T-helper 2 cell treated with Interferon-gamma antibody and Interleukin-4, amounts not matched to agents 100 ng/mL and 5 ng/mL, for 36 hours (primary cell): ENCODE results near the gene ZMYM3. TPM values are rescaled to one million over a fixed set of nuclear protein-coding genes. Genes with fewer than 3 reads are reported as not detected.
"Not testable (repeated sequence)": the region's sequence is repeated elsewhere in the genome, so short reads cannot be mapped to it uniquely, and the experiment has no call there.

Source experiments
- intact Hi-C: fragments of 100-400 bp; cut with micrococcal nuclease; formaldehyde crosslinking; loops from one replicate; pipeline ENCODE4 v1.15.1; 2023
- total RNA-seq: library from RNA; stranded (reverse); gene quantifications from 2 replicates; pipeline ENCODE4 v1.2.3, GENCODE V29; 2022

ZMYM3 gene
- 20.9 and 21.8 TPM in 2 replicates for total RNA-seq

- intact Hi-C loops = loop anchor here (1.0 to 5.0 kb wide), 4 partner anchors 29 to 238 kb away; partner anchors contain the start of genes NONO and TAF1
Measured at GRCh38 chrX:71254092-71254963, at the start of gene ZMYM3. Gene ZMYM3 (minus strand): TSS chrX:71254140. CDS start chrX:71253255, 885 bp downstream.

GRCh38 chrX:71302461-71303213, 48.7 kb upstream of the ZMYM3 start:
- intact Hi-C loops = no loop called here

GRCh38 chrX:71301195-71301924, 47.4 kb upstream of the ZMYM3 start, which contains the start of gene ITGB1BP2:
Gene ITGB1BP2 (plus strand): TSS chrX:71301750. CDS start chrX:71301807, 57 bp downstream.
- intact Hi-C loops = no loop called here

DNA sequence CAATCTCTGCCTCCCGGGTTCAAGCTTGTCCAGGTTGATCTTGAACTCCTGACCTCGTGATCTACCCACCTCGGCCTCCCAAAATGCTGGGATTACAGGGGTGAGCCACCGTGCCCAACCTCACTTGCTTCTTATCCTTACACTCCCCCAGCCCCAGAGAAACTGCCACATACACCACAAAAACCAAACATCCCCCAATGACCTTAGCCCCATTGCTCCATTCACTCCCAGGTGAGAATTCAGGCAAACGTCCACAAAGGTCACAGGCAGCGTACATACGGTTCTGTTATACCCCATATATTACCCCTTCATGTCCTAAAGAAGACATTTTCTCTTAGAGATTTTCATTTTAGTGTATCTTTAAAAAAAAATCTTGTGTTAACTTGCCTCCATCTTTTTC, 46.6 kb upstream of the ZMYM3 start:
- intact Hi-C loops = not testable (repeated sequence)

DNA sequence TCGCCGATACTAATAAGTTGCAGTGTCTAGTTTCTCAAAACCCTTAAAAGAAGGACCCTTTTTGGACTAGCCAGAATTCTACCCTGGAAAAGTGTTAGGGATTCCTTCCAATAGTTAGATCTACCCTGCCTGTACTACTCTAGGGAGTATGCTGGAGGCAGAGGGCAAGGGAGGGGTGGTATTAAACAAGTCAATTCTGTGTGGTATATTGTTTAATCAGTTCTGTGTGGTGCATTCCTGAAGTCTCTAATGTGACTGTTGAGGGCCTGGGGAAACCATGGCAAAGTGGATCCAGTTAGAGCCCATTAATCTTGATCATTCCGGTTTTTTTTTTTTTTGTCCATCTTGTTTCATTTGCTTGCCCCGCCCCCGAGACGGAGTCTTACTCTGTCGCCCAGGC, 46.1 kb upstream of the ZMYM3 start:
- intact Hi-C loops = not testable (repeated sequence)

DNA sequence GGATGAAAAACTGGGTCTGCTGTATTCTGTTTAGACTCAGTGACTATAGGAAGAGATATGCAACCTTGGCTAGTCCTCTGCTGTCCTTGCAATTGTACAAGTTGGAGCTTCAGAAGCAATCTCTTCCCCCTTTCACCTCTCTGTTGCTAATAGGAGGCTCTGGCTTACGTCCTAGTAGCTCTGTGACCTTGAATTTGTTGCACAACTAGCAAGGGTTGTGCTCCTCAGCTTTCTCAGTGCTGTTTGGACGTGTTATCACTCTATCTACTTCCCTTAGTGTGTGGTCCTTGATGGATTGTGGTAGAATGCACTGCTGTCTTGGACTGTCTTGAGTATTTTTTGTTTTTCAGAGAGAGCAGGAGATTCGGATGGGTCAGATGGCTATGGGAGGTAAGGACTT, 44.2 kb upstream of the ZMYM3 start:
- intact Hi-C loops = no loop called here

DNA sequence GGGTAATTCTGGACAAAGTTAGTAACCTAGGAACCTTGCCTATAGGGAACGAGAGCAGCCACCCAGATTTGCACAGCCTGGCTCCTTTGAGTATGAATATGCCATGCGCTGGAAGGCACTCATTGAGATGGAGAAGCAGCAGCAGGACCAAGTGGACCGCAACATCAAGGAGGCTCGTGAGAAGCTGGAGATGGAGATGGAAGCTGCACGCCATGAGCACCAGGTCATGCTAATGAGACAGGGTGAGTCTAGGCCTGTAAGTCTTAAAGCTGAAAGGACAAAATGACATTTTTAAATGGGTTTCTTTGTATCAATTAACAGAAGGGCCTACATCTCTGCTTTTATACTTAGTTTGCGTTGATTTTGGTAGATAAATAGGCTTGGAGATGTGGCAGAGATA, 42.9 kb upstream of the ZMYM3 start:
- intact Hi-C loops = no loop called here

DNA sequence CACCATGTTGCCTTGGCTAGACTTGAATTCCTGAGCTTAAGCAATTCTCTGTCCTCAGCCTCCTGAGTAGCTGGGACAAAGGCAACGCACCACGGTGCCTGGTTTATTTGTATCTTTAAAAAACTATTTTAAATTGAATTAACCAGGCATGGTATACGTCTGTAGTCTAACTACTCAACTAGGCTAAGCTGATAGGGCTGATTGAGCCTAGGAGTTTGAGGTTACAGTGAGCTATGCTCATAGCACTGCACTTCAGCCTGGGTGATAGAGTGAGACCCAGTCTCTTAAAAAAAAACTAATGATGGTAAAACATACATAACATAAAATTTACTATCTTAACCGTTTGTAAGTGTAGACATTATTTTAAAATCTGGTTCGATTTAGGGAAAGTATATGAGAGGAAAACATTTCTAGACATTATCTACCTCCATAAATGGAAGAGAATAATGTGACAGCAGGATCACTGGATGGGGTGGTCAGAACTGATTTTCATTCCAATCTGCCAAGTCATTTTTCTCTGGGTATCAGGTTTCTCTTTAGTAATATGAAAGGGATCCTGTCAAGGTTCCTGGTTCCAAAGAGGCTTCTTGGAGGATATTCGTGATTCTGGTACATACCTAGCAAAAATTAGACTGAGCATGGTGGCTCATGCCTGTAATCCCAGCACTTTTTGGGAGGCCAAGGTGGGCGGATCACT, 38.9 kb upstream of the ZMYM3 start:
- intact Hi-C loops = no loop called here

- intact Hi-C loops = no loop called here
Measured at GRCh38 chrX:71291381-71291780, 37.4 kb upstream of the ZMYM3 start.

- intact Hi-C loops = no loop called here
Measured at GRCh38 chrX:71285929-71286328, 32.0 kb upstream of the ZMYM3 start.

GRCh38 chrX:71283403-71284143, 29.6 kb upstream of the ZMYM3 start, which contains the start of gene NONO:
Gene NONO (plus strand): TSS chrX:71283635. CDS start chrX:71290638, 7,003 bp downstream.
- intact Hi-C loops = loop anchor here (1.0 to 5.0 kb wide), 7 partner anchors 29 to 249 kb away; partner anchors contain the start of genes FOXO4, IL2RG, TAF1 and ZMYM3

DNA sequence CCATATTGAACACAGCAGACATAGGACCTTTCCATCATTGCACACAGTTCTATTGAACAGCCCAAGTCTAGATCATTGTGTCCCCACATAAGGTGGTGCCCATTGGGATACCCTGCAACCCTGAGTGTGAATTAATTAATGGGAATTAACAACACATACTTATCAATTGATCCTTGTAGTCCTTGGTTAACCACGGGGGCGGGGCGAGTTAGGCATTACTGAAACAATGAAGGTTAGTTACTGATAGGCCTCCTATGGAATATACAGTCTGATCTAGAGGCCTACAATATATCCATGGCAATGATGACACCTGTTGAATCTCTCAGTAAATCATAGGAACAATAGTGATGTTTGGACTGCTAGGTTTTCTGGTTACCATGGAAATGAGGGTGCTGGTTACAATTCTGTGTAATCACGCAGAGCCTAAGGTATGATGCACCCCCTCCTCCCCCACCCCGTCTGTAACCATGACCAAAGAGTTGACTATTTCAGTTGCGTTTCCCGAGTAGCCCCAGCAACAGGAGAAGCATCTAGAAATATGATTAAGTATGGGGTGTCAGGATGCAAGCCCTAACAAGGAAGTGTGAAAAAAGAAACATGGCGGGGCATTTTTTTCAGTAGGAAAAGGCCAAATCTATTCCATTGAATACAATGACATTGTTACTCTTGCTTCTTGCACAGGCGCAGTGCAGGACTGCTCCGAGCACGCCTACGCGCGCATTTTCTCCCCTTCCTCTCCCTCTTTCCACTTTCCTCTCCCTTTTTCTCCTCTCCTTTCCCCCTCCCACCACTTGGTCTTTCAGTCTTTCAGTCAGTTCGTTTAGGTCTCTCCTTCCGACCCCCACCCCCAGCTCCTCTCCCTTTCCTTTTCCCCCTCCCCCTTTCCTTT, 28.8 kb upstream of the ZMYM3 start:
- intact Hi-C loops = loop anchor here (1.0 to 5.0 kb wide), 7 partner anchors 28 to 250 kb away; partner anchors contain the start of genes FOXO4, IL2RG, TAF1 and ZMYM3

DNA sequence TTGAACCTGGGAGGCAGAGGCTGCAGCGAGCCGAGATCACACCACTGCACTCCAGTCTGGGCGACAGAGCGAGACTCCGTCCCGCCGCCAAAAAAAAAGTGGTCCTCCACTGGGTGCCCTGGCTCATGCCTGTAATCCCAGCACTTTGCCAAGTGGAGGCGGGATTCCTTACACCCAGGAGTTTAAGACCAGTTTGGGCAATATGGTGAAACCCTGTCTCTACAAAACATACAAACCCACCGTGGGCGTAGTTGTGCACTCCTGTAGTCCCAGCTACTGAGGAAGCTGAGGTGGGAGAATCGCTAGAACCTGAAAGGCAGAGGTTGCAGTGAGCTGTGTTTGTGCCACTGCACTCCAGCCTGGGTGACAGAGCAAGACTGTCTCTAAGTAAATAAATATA, 27.4 kb upstream of the ZMYM3 start:
- intact Hi-C loops = loop anchor here (5.0 kb wide), 3 partner anchors 99 to 184 kb away; partner anchors contain the start of genes FOXO4 and IL2RG

DNA sequence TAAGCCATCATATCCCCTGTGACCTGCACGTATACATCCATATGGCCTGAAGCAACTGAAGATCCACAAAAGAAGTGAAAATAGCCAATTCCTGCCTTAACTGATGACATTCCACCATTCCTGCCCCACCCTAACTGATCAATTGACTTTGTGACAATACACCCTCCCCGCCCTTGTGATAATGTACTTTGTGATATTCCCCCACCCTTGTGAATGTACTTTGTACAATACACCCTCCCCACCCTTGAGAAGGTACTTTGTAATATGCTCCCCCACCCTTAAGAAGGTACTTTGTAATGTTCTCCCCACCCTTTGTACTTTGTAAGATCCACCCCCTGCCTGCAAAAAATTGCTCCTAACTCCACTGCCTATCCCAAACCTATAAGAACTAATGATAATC, 18.4 kb upstream of the ZMYM3 start:
- intact Hi-C loops = not testable (repeated sequence)

GRCh38 chrX:71269801-71270395, 16.0 kb upstream of the ZMYM3 start:
- intact Hi-C loops = no loop called here

DNA sequence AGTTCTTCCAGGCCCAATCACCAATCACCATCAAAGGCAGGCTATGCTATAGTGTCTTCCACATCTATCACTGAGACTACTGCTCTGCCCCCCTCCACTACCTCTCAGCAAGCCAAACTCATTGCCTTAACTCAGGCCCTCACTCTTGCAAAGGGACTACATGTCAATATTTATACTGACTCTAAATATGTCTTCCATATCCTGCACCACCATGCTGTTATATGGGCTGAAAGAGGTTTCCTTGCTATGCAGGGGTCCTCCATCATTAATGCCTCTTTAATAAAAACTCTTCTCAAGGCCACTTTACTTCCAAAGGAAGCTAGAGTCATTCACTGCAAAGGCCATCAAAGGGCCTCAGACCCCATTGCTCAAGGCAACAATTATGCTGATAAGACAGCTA, 14.7 kb upstream of the ZMYM3 start:
- intact Hi-C loops = not testable (repeated sequence)

DNA sequence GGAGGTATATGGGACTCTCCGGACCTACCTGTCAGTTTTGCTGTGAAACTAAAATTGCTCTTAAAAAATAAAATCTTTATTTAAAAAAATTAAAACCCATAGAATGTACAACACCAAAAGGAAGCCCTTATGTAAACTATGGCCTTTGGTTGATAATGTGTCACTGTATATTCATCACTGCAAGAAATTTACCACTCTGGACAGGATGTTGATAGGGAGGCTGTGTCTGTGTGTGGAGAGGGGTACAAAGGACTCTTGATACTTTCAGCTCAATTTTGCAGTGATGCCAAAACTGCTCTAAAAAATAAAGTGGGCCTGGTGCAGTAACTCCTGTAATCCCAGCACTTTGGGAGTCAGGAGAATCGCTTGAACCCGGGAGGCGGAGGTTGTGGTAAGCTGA, 2.9 kb upstream of the ZMYM3 start:
- intact Hi-C loops = no loop called here

DNA sequence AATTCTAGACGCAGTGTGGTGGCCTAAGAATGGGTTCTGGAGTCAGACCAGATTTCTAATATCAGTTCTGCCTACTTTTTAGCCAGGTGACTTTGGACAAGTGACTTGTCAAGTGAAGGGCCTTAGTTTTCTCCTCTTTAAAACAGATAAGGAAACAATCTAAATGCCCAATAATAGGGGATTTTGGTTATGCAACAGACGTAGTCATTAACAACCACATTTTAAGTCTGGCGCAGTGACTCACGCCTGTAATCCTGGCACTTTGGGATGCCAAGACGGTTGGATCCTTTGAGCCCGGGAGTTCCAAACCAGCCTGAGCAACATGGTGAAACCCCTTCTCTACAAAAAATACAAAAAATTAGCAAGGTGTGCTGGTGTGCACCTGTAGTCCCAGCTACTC, 2.1 kb upstream of the ZMYM3 start:
- intact Hi-C loops = no loop called here
